DOHH2 (cell line): Measurements from ENCODE around the gene TMEM259.

Experiments used
- H3F3A ChIP-seq: fragments of 200-600 bp; sonication (generic), shearing (Covaris generic); 2 replicates; pipeline ENCODE4 v1.6.0; 2016; ENCODE audit warnings: antibody characterized with exemption, mild to moderate bottlenecking; ENCODE audit not compliant: control insufficient read depth, insufficient read depth
- H3K27ac ChIP-seq: fragments of 200-600 bp; sonication (generic); 2 replicates; pipeline ENCODE4 v1.5.1; 2014; ENCODE audit warnings: low read depth, mild to moderate bottlenecking, low read length, moderate library complexity
- H3K27me3 ChIP-seq: fragments of 200-600 bp; sonication (generic); 2 replicates; pipeline ENCODE4 v1.6.1; 2014; ENCODE audit warnings: mild to moderate bottlenecking, low read length, mixed read lengths; ENCODE audit not compliant: control insufficient read depth
- H3K36me3 ChIP-seq: fragments of 200-600 bp; sonication (generic); 2 replicates; pipeline ENCODE4 v1.6.1; 2014; ENCODE audit warnings: mild to moderate bottlenecking, low read length, moderate library complexity, mixed read lengths; ENCODE audit not compliant: control insufficient read depth
- H3K4me1 ChIP-seq: fragments of 200-600 bp; sonication (generic); 2 replicates; pipeline ENCODE4 v1.6.1; 2014; ENCODE audit warnings: mild to moderate bottlenecking, low read length, mixed read lengths; ENCODE audit not compliant: control insufficient read depth
- H3K4me2 ChIP-seq: fragments of 200-600 bp; sonication (generic); 2 replicates; pipeline ENCODE4 v1.6.0; 2014; ENCODE audit warnings: mild to moderate bottlenecking, low read length, moderate library complexity
- H3K4me3 ChIP-seq: fragments of 200-600 bp; sonication (generic); 2 replicates; pipeline ENCODE4 v1.5.1; 2014; ENCODE audit warnings: mild to moderate bottlenecking, low read length, mixed read lengths
- H3K79me2 ChIP-seq: fragments of 200-600 bp; sonication (generic); 2 replicates; pipeline ENCODE4 v1.6.1; 2014; ENCODE audit warnings: mild to moderate bottlenecking, low read length, mixed read lengths; ENCODE audit not compliant: control insufficient read depth
- H3K9me2 ChIP-seq: fragments of 200-600 bp; sonication (generic); replicated peaks from 2 replicates; pipeline ENCODE4 v1.6.1; 2014; ENCODE audit warnings: mild to moderate bottlenecking, low read length, mixed read lengths; ENCODE audit not compliant: control insufficient read depth
- H3K9me3 ChIP-seq: fragments of 200-600 bp; sonication (generic); 2 replicates; pipeline ENCODE4 v1.6.1; 2014; ENCODE audit warnings: antibody characterized with exemption, low read length, mixed read lengths; ENCODE audit not compliant: control insufficient read depth, insufficient read depth
- H4K20me1 ChIP-seq: fragments of 200-600 bp; sonication (generic); 2 replicates; pipeline ENCODE4 v1.6.0; 2014; ENCODE audit warnings: low read depth, mild to moderate bottlenecking, antibody characterized with exemption, low read length, moderate library complexity; ENCODE audit not compliant: control insufficient read depth, insufficient read depth
- CTCF ChIP-seq: fragments of 200-600 bp; sonication (generic); IDR thresholded peaks from one replicate; pipeline ENCODE4 v1.5.1; 2014; ENCODE audit warnings: antibody characterized with exemption, mild to moderate bottlenecking, low read depth, low read length; ENCODE audit not compliant: poor library complexity, severe bottlenecking
- EZH2phosphoT487 ChIP-seq: fragments of 200-600 bp; sonication (generic); IDR thresholded peaks from 2 replicates; pipeline ENCODE4 v1.6.1; 2017; ENCODE audit warnings: borderline replicate concordance, mild to moderate bottlenecking, antibody characterized with exemption, low read length, moderate library complexity, mixed read lengths

TMEM259 gene

GRCh38 chr19:988510-988909 lies 32.4 kb downstream of the TMEM259 start:
- H3F3A ChIP-seq: no peaks in the 10 kb centered on the region; the same call in 1 of the 2 replicates
- TF ChIP-seq EZH2phosphoT487: no peak
- no peaks in the 10 kb centered on the region for H3K27me3 ChIP-seq
- H3K4me2 ChIP-seq: no peak overlapping the region
- peaks cover 63% of the 10 kb centered on the region for H3K36me3 ChIP-seq
- no peak overlapping the region for H3K27ac ChIP-seq
- H3K4me1 ChIP-seq: peaks cover 14% of the 10 kb centered on the region
- H3K9me2 ChIP-seq: no peaks in the 10 kb centered on the region
- peaks cover 4% of the 10 kb centered on the region; the same call in 1 of the 2 replicates for H3K9me3 ChIP-seq
- H4K20me1 ChIP-seq: no peaks in the 10 kb centered on the region
- no peak overlapping the region for H3K4me3 ChIP-seq
- H3K79me2 ChIP-seq: peaks cover 17% of the 10 kb centered on the region

- H3K4me3 ChIP-seq: no peak overlapping the region
- no peak overlapping the region for H3K4me2 ChIP-seq
- H3K36me3 ChIP-seq: peaks cover 61% of the 10 kb centered on the region
- H3K4me1 ChIP-seq: peaks cover 14% of the 10 kb centered on the region
- H3K9me3 ChIP-seq: peaks cover 4% of the 10 kb centered on the region; the same call in 1 of the 2 replicates
- no peak for TF ChIP-seq CTCF
- TF ChIP-seq EZH2phosphoT487: no peak
- no peaks in the 10 kb centered on the region for H3K9me2 ChIP-seq
- peaks cover 17% of the 10 kb centered on the region for H3K79me2 ChIP-seq
- H3K27me3 ChIP-seq: no peaks in the 10 kb centered on the region
- H3K27ac ChIP-seq: no peak overlapping the region
- H4K20me1 ChIP-seq: no peaks in the 10 kb centered on the region
- H3F3A ChIP-seq: peaks cover 2% of the 10 kb centered on the region
Observed at GRCh38 chr19:988081-988480, 32.8 kb downstream of the TMEM259 start.

- Histone ChIP-seq H3K9me3 (peaks cover 3% of the 10 kb centered on the region; the same call in 1 of the 2 replicates), H3K27ac (no peak overlapping the region), H3K27me3 (no peaks in the 10 kb centered on the region; the same call in 1 of the 2 replicates), H3K4me1 (peaks cover 20% of the 10 kb centered on the region), H3K4me2 (no peak overlapping the region), H3K79me2 (peaks cover 17% of the 10 kb centered on the region), H3K36me3 (peaks cover 47% of the 10 kb centered on the region), H3K9me2 (no peaks in the 10 kb centered on the region), H3K4me3 (no peak overlapping the region), H4K20me1 (no peaks in the 10 kb centered on the region), H3F3A (peaks cover 4% of the 10 kb centered on the region)
- TF ChIP-seq EZH2phosphoT487: no peak
- TF ChIP-seq CTCF: no peak
Observed at GRCh38 chr19:986083-986482, 34.8 kb downstream of the TMEM259 start.

- Histone ChIP-seq H3F3A (peaks cover 4% of the 10 kb centered on the region), H3K79me2 (peaks cover 17% of the 10 kb centered on the region), H3K4me3 (peak within 1 kb of the TSS; percentile 79), H3K4me1 (peaks cover 20% of the 10 kb centered on the region), H3K27me3 (peaks cover 10% of the 10 kb centered on the region), H3K4me2 (peak within 1 kb of the TSS; percentile 85), H3K27ac (peak within 1 kb of the TSS; percentile 30; the same call in 1 of the 2 replicates), H3K9me3 (no peaks in the 10 kb centered on the region), H3K9me2 (no peaks in the 10 kb centered on the region), H3K36me3 (peaks cover 30% of the 10 kb centered on the region), H4K20me1 (no peaks in the 10 kb centered on the region)
- TF ChIP-seq CTCF: no peak
- TF ChIP-seq EZH2phosphoT487: no peak
Observed at GRCh38 chr19:984165-984967, 36.6 kb downstream of the TMEM259 start, which contains the start of gene WDR18. Gene WDR18 (plus strand): TSS chr19:984345. CDS start chr19:984354, 9 bp downstream.
